ENCODE measurements around the gene TP73.
A peak's percentile ranks its signal among the peaks of the same experiment; 100 is the strongest.

Gene TP73

GRCh38 chr1:3656450-3657095 is 4.3 kb downstream of the TP73 start:
- DNase-seq = no peak

GRCh38 chr1:3657096-3657475 is 4.8 kb downstream of the TP73 start:
- DNase-seq = no peak

GRCh38 chr1:3657578-3658230 is 5.4 kb downstream of the TP73 start:
- DNase-seq = no peak

- no peak for DNase-seq
Observed at GRCh38 chr1:3658231-3658615, 5.9 kb downstream of the TP73 start.

- DNase-seq = no peak
Observed at GRCh38 chr1:3659093-3659492, 6.8 kb downstream of the TP73 start.

GRCh38 chr1:3660704-3661103 is 8.4 kb downstream of the TP73 start:
- no peak for DNase-seq

- no peak for DNase-seq
Observed at GRCh38 chr1:3661631-3662030, 9.3 kb downstream of the TP73 start.

GRCh38 chr1:3662080-3662671 is 9.9 kb downstream of the TP73 start:
- DNase-seq = no peak

- no peak for DNase-seq
Observed at GRCh38 chr1:3663999-3664699, 11.8 kb downstream of the TP73 start.

- peak; percentile 78 for DNase-seq
Observed at GRCh38 chr1:3664700-3665375, 12.5 kb downstream of the TP73 start.

GRCh38 chr1:3668148-3668547 is 15.8 kb downstream of the TP73 start:
- DNase-seq = no peak

GRCh38 chr1:3668585-3669300 is 16.4 kb downstream of the TP73 start:
- peak; percentile 63 for DNase-seq

GRCh38 chr1:3669421-3669821 is 17.1 kb downstream of the TP73 start:
- no peak for DNase-seq

GRCh38 chr1:3669971-3670431 is 17.7 kb downstream of the TP73 start:
- DNase-seq = no peak

- no peak for DNase-seq
Observed at GRCh38 chr1:3670823-3671265, 18.5 kb downstream of the TP73 start.

GRCh38 chr1:3671371-3672180 is 19.3 kb downstream of the TP73 start:
- no peak for DNase-seq

GRCh38 chr1:3672231-3672970 is 20.1 kb downstream of the TP73 start:
- no peak for DNase-seq

GRCh38 chr1:3672971-3673361 is 20.6 kb downstream of the TP73 start:
- DNase-seq = no peak

GRCh38 chr1:3673381-3674099 is 21.2 kb downstream of the TP73 start:
- DNase-seq = no peak

Measured in NCI-H526 treated with DMSO at 0.1 percent for 48 hours (cell line).